ENCODE results near the gene MYH10.

DNA sequence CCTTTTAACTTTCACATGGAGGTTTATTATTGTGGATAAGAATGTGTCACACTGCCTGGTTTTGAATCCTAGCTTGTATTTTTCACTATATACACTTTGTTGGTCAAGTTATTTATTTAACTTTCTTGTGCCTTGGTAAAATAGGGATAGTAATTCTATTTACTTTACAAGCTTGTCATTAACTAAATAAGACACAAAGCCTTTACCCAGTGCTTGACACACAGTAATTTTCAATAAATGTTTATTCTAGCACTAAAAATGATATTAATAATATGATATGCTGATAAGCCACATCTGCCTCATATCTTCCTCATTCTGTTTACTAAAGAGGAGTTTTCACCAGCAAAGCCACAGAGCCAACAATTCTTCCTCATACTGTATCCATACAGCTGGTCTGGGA is 27.8 kb downstream of the MYH10 start:
- no peak for TF ChIP-seq ARNTL (CRISPR knock-in tag; IDR thresholded peaks at IDR 0.05; ENCODE audit: borderline replicate concordance, low read depth)
- TF ChIP-seq, protein P1, sequence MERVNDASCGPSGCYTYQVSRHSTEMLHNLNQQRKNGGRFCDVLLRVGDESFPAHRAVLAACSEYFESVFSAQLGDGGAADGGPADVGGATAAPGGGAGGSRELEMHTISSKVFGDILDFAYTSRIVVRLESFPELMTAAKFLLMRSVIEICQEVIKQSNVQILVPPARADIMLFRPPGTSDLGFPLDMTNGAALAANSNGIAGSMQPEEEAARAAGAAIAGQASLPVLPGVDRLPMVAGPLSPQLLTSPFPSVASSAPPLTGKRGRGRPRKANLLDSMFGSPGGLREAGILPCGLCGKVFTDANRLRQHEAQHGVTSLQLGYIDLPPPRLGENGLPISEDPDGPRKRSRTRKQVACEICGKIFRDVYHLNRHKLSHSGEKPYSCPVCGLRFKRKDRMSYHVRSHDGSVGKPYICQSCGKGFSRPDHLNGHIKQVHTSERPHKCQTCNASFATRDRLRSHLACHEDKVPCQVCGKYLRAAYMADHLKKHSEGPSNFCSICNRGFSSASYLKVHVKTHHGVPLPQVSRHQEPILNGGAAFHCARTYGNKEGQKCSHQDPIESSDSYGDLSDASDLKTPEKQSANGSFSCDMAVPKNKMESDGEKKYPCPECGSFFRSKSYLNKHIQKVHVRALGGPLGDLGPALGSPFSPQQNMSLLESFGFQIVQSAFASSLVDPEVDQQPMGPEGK (CRISPR knock-in tag; IDR thresholded peaks at IDR 0.05; ENCODE audit: borderline replicate concordance) = no peak
- TF ChIP-seq PPARA (CRISPR knock-in tag; IDR thresholded peaks at IDR 0.05; ENCODE audit: borderline replicate concordance) = no peak
- TF ChIP-seq SNAI2 (CRISPR knock-in tag; IDR thresholded peaks at IDR 0.05) = no peak
